OCI-LY1 (cell line): ENCODE measurements around the gene CDIPT.

Experiments used
- EZH2 ChIP-seq: fragments of 200-600 bp; sonication (generic), shearing (Covaris generic); IDR thresholded peaks from 2 replicates; pipeline ENCODE4 v1.8.0; 2017; ENCODE audit warnings: borderline replicate concordance, mixed run types, mild to moderate bottlenecking, antibody characterized with exemption, low read length, moderate library complexity, mixed read lengths
- TF ChIP-seq, protein P1 (sequence below): fragments of 200-600 bp; sonication (generic), shearing (Covaris generic); IDR thresholded peaks from 2 replicates; pipeline ENCODE4 v1.5.1; 2017; ENCODE audit warnings: mild to moderate bottlenecking, antibody characterized with exemption, low read length, moderate library complexity, mixed read lengths

DNA sequence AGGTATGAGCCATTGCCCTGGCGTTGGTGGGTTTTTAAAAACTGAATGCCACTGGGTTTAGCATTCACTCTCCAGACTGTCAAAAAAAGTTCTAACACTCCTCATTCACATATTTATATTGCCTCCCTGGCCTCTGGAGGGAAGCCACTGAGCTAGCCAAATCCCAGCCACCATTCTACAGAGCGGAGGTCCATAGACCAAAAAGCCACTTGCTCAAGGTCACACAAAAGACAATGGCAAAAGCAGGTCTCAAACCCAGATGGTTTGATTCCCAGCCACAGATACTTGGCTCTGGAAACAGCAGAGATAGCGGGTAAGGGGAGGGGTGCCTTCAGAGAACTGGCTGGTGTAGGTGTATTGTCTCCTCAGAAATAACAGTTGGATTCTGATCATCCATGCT, 18.0 kb upstream of the CDIPT start:
- TF ChIP-seq, protein P1, sequence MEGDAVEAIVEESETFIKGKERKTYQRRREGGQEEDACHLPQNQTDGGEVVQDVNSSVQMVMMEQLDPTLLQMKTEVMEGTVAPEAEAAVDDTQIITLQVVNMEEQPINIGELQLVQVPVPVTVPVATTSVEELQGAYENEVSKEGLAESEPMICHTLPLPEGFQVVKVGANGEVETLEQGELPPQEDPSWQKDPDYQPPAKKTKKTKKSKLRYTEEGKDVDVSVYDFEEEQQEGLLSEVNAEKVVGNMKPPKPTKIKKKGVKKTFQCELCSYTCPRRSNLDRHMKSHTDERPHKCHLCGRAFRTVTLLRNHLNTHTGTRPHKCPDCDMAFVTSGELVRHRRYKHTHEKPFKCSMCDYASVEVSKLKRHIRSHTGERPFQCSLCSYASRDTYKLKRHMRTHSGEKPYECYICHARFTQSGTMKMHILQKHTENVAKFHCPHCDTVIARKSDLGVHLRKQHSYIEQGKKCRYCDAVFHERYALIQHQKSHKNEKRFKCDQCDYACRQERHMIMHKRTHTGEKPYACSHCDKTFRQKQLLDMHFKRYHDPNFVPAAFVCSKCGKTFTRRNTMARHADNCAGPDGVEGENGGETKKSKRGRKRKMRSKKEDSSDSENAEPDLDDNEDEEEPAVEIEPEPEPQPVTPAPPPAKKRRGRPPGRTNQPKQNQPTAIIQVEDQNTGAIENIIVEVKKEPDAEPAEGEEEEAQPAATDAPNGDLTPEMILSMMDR, result no peak
- no peak for TF ChIP-seq EZH2
